HepG2 (cell line): Measurements from ENCODE around the gene C15orf62. TPM values are rescaled to one million over a fixed set of nuclear protein-coding genes. Genes with fewer than 3 reads are reported as not detected.

Experiments
- DMAP1 ChIP-seq: IDR thresholded peaks from 2 replicates; pipeline ENCODE4 v1.6.1; 2016
- DR1 ChIP-seq: sonication (generic); formaldehyde crosslinking; IDR thresholded peaks from 2 replicates; pipeline ENCODE4 v1.8.0; 2021; ENCODE audit warnings: mild to moderate bottlenecking, missing genetic modification reagents, inconsistent platforms
- HNF4G ChIP-seq, 2 experiments: sonication (generic) in 1 of 2; formaldehyde crosslinking in 1 of 2; IDR thresholded peaks; 2 replicates each; pipeline versions ENCODE4 v1.4.0 to v1.6.1; 2011 to 2020; ENCODE audit warnings: borderline replicate concordance in 2 of 2, low read depth in 2 of 2, mild to moderate bottlenecking in 2 of 2, low read length in 1 of 2, missing genetic modification reagents in 1 of 2, moderate library complexity in 1 of 2
- HNRNPL ChIP-seq: fragments of 200-400 bp; formaldehyde crosslinking; IDR thresholded peaks from 2 replicates; pipeline ENCODE4 v1.6.1; 2017; ENCODE audit warnings: mild to moderate bottlenecking, low read depth, low read length
- IRF2 ChIP-seq: IDR thresholded peaks from 2 replicates; pipeline ENCODE4 v1.6.1; 2018; ENCODE audit warnings: missing genetic modification reagents, missing compliant biosample characterization
- KMT2A ChIP-seq: sonication (generic); formaldehyde crosslinking; IDR thresholded peaks from 2 replicates; pipeline ENCODE4 v1.4.0; 2020; ENCODE audit warnings: missing genetic modification reagents
- MAFK ChIP-seq, 2 experiments: IDR thresholded peaks in 1 of 2; conservative IDR thresholded peaks in 1 of 2; 2 replicates each; pipeline ENCODE4 v1.6.1; 2011; ENCODE audit warnings: improper control_type of control experiment in 2 of 2, low read length in 2 of 2
- NBN ChIP-seq: fragments of 450-650 bp; conservative IDR thresholded peaks from 2 replicates; pipeline ENCODE4 v1.6.1; 2017
- NCOA2 ChIP-seq: sonication (generic); formaldehyde crosslinking; IDR thresholded peaks from 2 replicates; pipeline ENCODE4 v1.8.0; 2022; ENCODE audit warnings: inconsistent platforms
- NCOR1 ChIP-seq: fragments of 200-600 bp; sonication (generic); IDR thresholded peaks from 2 replicates; pipeline ENCODE4 v1.7.0; 2017; ENCODE audit warnings: antibody characterized with exemption, low read length, borderline replicate concordance
- PCBP1 ChIP-seq: fragments of 200-400 bp; formaldehyde crosslinking; IDR thresholded peaks from 2 replicates; pipeline ENCODE4 v1.6.1; 2017; ENCODE audit warnings: mild to moderate bottlenecking, low read depth, low read length, borderline replicate concordance
- POLR2A ChIP-seq, 2 experiments: IDR thresholded peaks; 2 replicates each; pipeline ENCODE4 v1.6.1; 2011; ENCODE audit warnings: low read depth in 2 of 2, low read length in 2 of 2, mild to moderate bottlenecking in 1 of 2, moderate library complexity in 1 of 2; ENCODE audit not compliant: insufficient read depth in 1 of 2
- SNAPC2 ChIP-seq: sonication (generic); formaldehyde crosslinking; IDR thresholded peaks from 2 replicates; pipeline ENCODE4 v1.8.1; 2022; ENCODE audit warnings: mild to moderate bottlenecking, missing genetic modification reagents
- SRY ChIP-seq: sonication (generic); formaldehyde crosslinking; IDR thresholded peaks from 2 replicates; pipeline ENCODE4 v1.8.0; 2022; ENCODE audit warnings: mild to moderate bottlenecking, missing genetic modification reagents
- THRA ChIP-seq: sonication (generic); formaldehyde crosslinking; IDR thresholded peaks from 2 replicates; pipeline ENCODE4 v1.4.0; 2020; ENCODE audit warnings: missing genetic modification reagents, borderline replicate concordance
- ZBTB8A ChIP-seq: sonication (generic); formaldehyde crosslinking; IDR thresholded peaks from 2 replicates; pipeline ENCODE4 v1.4.0; 2020; ENCODE audit warnings: mild to moderate bottlenecking, low read depth, missing genetic modification reagents, borderline replicate concordance
- ZNF121 ChIP-seq: sonication (generic); formaldehyde crosslinking; IDR thresholded peaks from 2 replicates; pipeline ENCODE4 v1.5.0; 2020; ENCODE audit warnings: mild to moderate bottlenecking, missing genetic modification reagents
- polyA plus RNA-seq, 8 experiments: library from polyadenylated mRNA; depleted of rRNA in 3 of 8; stranded (reverse) in 7 of 8; unstranded in 1 of 8; fragments of >200 nt; fragmentation: Illumina TruSeq in 4 of 8; extraction: Trizol in 4 of 8; gene quantifications; 2 replicates each; pipeline versions ENCODE4 v1.2.1 to v1.2.3, GENCODE V29; 2011 to 2016; ENCODE audit warnings: low read depth in 4 of 8, missing spikeins in 1 of 8, mixed read lengths in 1 of 8; ENCODE audit not compliant: insufficient read depth in 1 of 8
- total RNA-seq, 5 experiments: library from RNA; depleted of rRNA; stranded (reverse); fragments of >200 nt; fragmentation: Illumina TruSeq; extraction: Trizol; gene quantifications; 2 replicates each; pipeline ENCODE4 v1.2.3, GENCODE V29; 2016; ENCODE audit warnings: low read depth in 1 of 5
- TF ChIP-seq, protein P1 (sequence below): IDR thresholded peaks from 2 replicates; pipeline ENCODE4 v1.6.1; 2016; ENCODE audit warnings: missing genetic modification reagents, missing compliant biosample characterization

Gene C15orf62
- total and polyA plus RNA-seq, 2 of the 13 experiments (the other 11 are each of a cell fraction or from before 2014, with no cell fraction given): 0.51 to 1.1 TPM

GRCh38 chr15:40807028-40807887 lies 37.5 kb downstream of the C15orf62 start, which contains the start of the genes DNAJC17 and ZFYVE19 (continued):
- peak; percentile 93 for TF ChIP-seq IRF2 (CRISPR knock-in tag)
- TF ChIP-seq HNRNPL: 0 out of 2 replicates have a peak, but pooled peaks have one; percentile 16
- peak; percentile 88 for TF ChIP-seq THRA
- no peak for TF ChIP-seq ZBTB8A (CRISPR knock-in tag)
- TF ChIP-seq, protein P1, sequence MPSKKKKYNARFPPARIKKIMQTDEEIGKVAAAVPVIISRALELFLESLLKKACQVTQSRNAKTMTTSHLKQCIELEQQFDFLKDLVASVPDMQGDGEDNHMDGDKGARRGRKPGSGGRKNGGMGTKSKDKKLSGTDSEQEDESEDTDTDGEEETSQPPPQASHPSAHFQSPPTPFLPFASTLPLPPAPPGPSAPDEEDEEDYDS (CRISPR knock-in tag): peak; percentile 85
- peak; percentile 36; the same call in 1 of the 2 replicates for TF ChIP-seq KMT2A (CRISPR knock-in tag)
- 0 out of 2 replicates have a peak, but pooled peaks have one; percentile 28 for TF ChIP-seq NCOA2
- peak; percentile 21; the same call in 1 of the 2 replicates for TF ChIP-seq DMAP1 (CRISPR knock-in tag)
- peak; percentile 84 for TF ChIP-seq SNAPC2 (CRISPR knock-in tag)
- peak; percentile 95 for TF ChIP-seq PCBP1
- TF ChIP-seq HNF4G (IDR thresholded peaks at IDR 0.05; ENCODE audit: borderline replicate concordance, low read depth, low read length): no peak
- 0 out of 2 replicates have a peak, but pooled peaks have one; percentile 20 for TF ChIP-seq HNF4G (CRISPR knock-in tag; IDR thresholded peaks at IDR 0.05; ENCODE audit: borderline replicate concordance, low read depth)
- TF ChIP-seq MAFK (conservative IDR thresholded peaks at IDR 0.05 in 1 of 2, IDR thresholded peaks at IDR 0.05 in 1 of 2; ENCODE audit: low read length in 2 of 2): peak in 1 of 2 experiments; percentile 4; a peak in 1 of 4 replicates
- no peak for TF ChIP-seq ZNF121
- TF ChIP-seq SRY: peak; percentile 41
- TF ChIP-seq NCOR1: peak; percentile 30; the same call in 1 of the 2 replicates
- TF ChIP-seq POLR2A (IDR thresholded peaks at IDR 0.05; ENCODE audit: insufficient read depth in 1 of 2, low read depth in 2 of 2, low read length in 2 of 2): peak; percentile 63 to 95
- peak; percentile 46; the same call in 1 of the 2 replicates for TF ChIP-seq DR1 (CRISPR knock-in tag)
- no peak for TF ChIP-seq NBN
